A549 (cell line): Measurements from ENCODE around the gene MAP1LC3B2. TPM values are rescaled to one million over a fixed set of nuclear protein-coding genes. Genes with fewer than 3 reads are reported as not detected.

Experiments used
- ATAC-seq, 2 experiments: fragments of 200-7000 bp in 1 of 2; fragments of >200 bp in 1 of 2; cut with Nextera tagmentation in 1 of 2; cut with Tn5 transposase in 1 of 2; 3 replicates each; pipeline versions ENCODE4 v1.8.0 to v1.9.1; 2018 to 2020; ENCODE audit warnings: mild to moderate bottlenecking in 1 of 2, moderate library complexity in 1 of 2
- CTCF ChIA-PET: fragments of 300-600 bp; sonication (Branson Sonifier 250); formaldehyde crosslinking; extraction: SDS; loops from one replicate; lab custom pipeline; 2021; ENCODE audit warnings: antibody characterized with exemption, inconsistent platforms; lab: Yijun Ruan, JAX
- POLR2A ChIA-PET: fragments of 350-600 bp; formaldehyde crosslinking; extraction: SDS; loops from one replicate; lab custom pipeline; 2021; ENCODE audit warnings: antibody characterized with exemption, inconsistent platforms; lab: Yijun Ruan, JAX
- DNase-seq, 2 experiments: peaks; one replicate each; pipeline versions ENCODE4 v3.0.0 to v3.0.0-alpha.2; 2011 to 2016; ENCODE audit warnings: low read depth in 1 of 2, low spot score in 1 of 2
- FAIRE-seq: peaks from 2 replicates; lab custom pipeline; 2011; peaks lifted over from hg19 to GRCh38; lab: Jason Lieb, UNC
- H3K27ac ChIP-seq, 2 experiments: fragments of >200 bp; sonication (Bioruptor Twin); formaldehyde crosslinking; 3 replicates each; pipeline ENCODE4 v1.5.1; 2016 to 2017
- H3K4me1 ChIP-seq: fragments of >200 bp; sonication (Bioruptor Twin); formaldehyde crosslinking; 3 replicates; pipeline ENCODE4 v1.6.1; 2016
- H3K4me2 ChIP-seq: fragments of >200 bp; sonication (Bioruptor Twin); formaldehyde crosslinking; 3 replicates; pipeline ENCODE4 v1.6.1; 2016
- H3K4me3 ChIP-seq: fragments of >200 bp; sonication (Bioruptor Twin); formaldehyde crosslinking; 3 replicates; pipeline ENCODE4 v1.5.1; 2016
- H3K9me3 ChIP-seq: fragments of >200 bp; sonication (Bioruptor Twin); formaldehyde crosslinking; 3 replicates; pipeline ENCODE4 v1.6.1; 2016
- CBX2 ChIP-seq: fragments of 200-600 bp; sonication (generic); IDR thresholded peaks from 2 replicates; pipeline ENCODE4 v1.6.1; 2016; ENCODE audit warnings: low read depth, mild to moderate bottlenecking, borderline replicate concordance
- CEBPB ChIP-seq, 2 experiments: fragments of >200 bp in 1 of 2; sonication (Bioruptor Twin) in 1 of 2; formaldehyde crosslinking in 1 of 2; IDR thresholded peaks; 2 replicates each; pipeline ENCODE4 v1.6.1; 2012 to 2016
- CHD2 ChIP-seq: fragments of 150-350 bp; IDR thresholded peaks from 2 replicates; pipeline ENCODE4 v1.6.1; 2014; ENCODE audit warnings: low read length; ENCODE audit not compliant: partially characterized antibody
- CTCF ChIP-seq: fragments of >200 bp; sonication (Bioruptor Twin); formaldehyde crosslinking; IDR thresholded peaks from 3 replicates; pipeline ENCODE4 v1.5.1; 2016
- E2F6 ChIP-seq: IDR thresholded peaks from 2 replicates; pipeline ENCODE4 v1.6.1; 2012; ENCODE audit warnings: low read depth, borderline replicate concordance
- EHMT2 ChIP-seq: fragments of 200-600 bp; sonication (generic); IDR thresholded peaks from 2 replicates; pipeline ENCODE4 v1.6.1; 2016; ENCODE audit warnings: antibody characterized with exemption, low read depth, mild to moderate bottlenecking, moderate library complexity
- EP300 ChIP-seq, 2 experiments: fragments of >200 bp; sonication (Bioruptor Twin); formaldehyde crosslinking; IDR thresholded peaks; 2 replicates in 1 of 2; 3 replicates in 1 of 2; pipeline ENCODE4 v1.6.1; 2016 to 2017
- ESRRA ChIP-seq: fragments of 150-350 bp; IDR thresholded peaks from 2 replicates; pipeline ENCODE4 v1.6.1; 2014; ENCODE audit warnings: mild to moderate bottlenecking, low read length, borderline replicate concordance
- FOSB ChIP-seq: fragments of 250-450 bp; sonication (Bioruptor Pico); IDR thresholded peaks from 2 replicates; pipeline ENCODE4 v1.5.0; 2020; ENCODE audit warnings: mild to moderate bottlenecking, moderate library complexity
- GATA3 ChIP-seq: IDR thresholded peaks from 2 replicates; pipeline ENCODE4 v1.6.1; 2012; ENCODE audit warnings: borderline replicate concordance
- HES2 ChIP-seq: fragments of >200 bp; sonication (Bioruptor Twin); formaldehyde crosslinking; IDR thresholded peaks from 2 replicates; pipeline ENCODE4 v1.6.1; 2016
- HEYL ChIP-seq: fragments of 250-450 bp; sonication (Bioruptor Pico); IDR thresholded peaks from 2 replicates; pipeline ENCODE4 v1.8.0; 2021; ENCODE audit warnings: mild to moderate bottlenecking, moderate library complexity
- HOXB5 ChIP-seq: fragments of 250-450 bp; sonication (Bioruptor Pico); IDR thresholded peaks from 2 replicates; pipeline ENCODE4 v1.5.0; 2020; ENCODE audit warnings: mild to moderate bottlenecking, moderate library complexity
- KDM1A ChIP-seq: fragments of 200-600 bp; sonication (generic); IDR thresholded peaks from 2 replicates; pipeline ENCODE4 v1.6.1; 2016; ENCODE audit warnings: low read depth, mild to moderate bottlenecking
- MAZ ChIP-seq: fragments of 150-350 bp; IDR thresholded peaks from 2 replicates; pipeline ENCODE4 v1.6.1; 2014; ENCODE audit warnings: antibody characterized with exemption, low read depth, low read length, borderline replicate concordance
- NPAS2 ChIP-seq: fragments of 250-450 bp; sonication (Bioruptor Pico); IDR thresholded peaks from 2 replicates; pipeline ENCODE4 v1.8.0; 2022; ENCODE audit warnings: mild to moderate bottlenecking, moderate library complexity, borderline replicate concordance
- POLR2AphosphoS2 ChIP-seq: conservative IDR thresholded peaks from 2 replicates; pipeline ENCODE4 v1.6.1; 2012; ENCODE audit warnings: low read length, improper control_type of control experiment, inconsistent platforms
- RAD21 ChIP-seq, 2 experiments: fragments of >200 bp in 1 of 2; sonication (Bioruptor Twin) in 1 of 2; formaldehyde crosslinking in 1 of 2; IDR thresholded peaks in 1 of 2; conservative IDR thresholded peaks in 1 of 2; 2 replicates in 1 of 2; 3 replicates in 1 of 2; pipeline ENCODE4 v1.6.1; 2012 to 2018; ENCODE audit warnings: inconsistent platforms in 1 of 2
- RCOR1 ChIP-seq: fragments of 150-350 bp; IDR thresholded peaks from 2 replicates; pipeline ENCODE4 v1.6.1; 2014; ENCODE audit warnings: antibody characterized with exemption, low read length, low read depth
- RNF2 ChIP-seq: fragments of 200-600 bp; sonication (generic); IDR thresholded peaks from 2 replicates; pipeline ENCODE4 v1.6.1; 2016; ENCODE audit warnings: low read depth, mild to moderate bottlenecking, antibody characterized with exemption, moderate library complexity, borderline replicate concordance
- SMC3 ChIP-seq: fragments of >200 bp; sonication (Bioruptor Twin); formaldehyde crosslinking; IDR thresholded peaks from 3 replicates; pipeline ENCODE4 v1.6.1; 2018; ENCODE audit warnings: inconsistent platforms
- TP53 ChIP-seq: fragments of 250-450 bp; sonication (Bioruptor Pico); IDR thresholded peaks from 2 replicates; pipeline ENCODE4 v1.5.0; 2021; ENCODE audit warnings: mild to moderate bottlenecking, moderate library complexity
- ZC3H11A ChIP-seq: fragments of 450-650 bp; IDR thresholded peaks from 2 replicates; pipeline ENCODE4 v1.6.1; 2014; ENCODE audit warnings: antibody characterized with exemption, mild to moderate bottlenecking
- ZFP36 ChIP-seq: fragments of 450-650 bp; IDR thresholded peaks from 2 replicates; pipeline ENCODE4 v1.6.1; 2014; ENCODE audit warnings: borderline replicate concordance; ENCODE audit not compliant: partially characterized antibody
- WGBS: methylation state at CpG from one replicate; pipeline ENCODE4 v1.1.6; 2017; ENCODE audit errors: missing lambda C conversion rate; 5-methylcytosine and 5-hydroxymethylcytosine counted together
- polyA plus RNA-seq, 4 experiments: library from polyadenylated mRNA; depleted of rRNA in 3 of 4; stranded (reverse); fragments of >200 nt; fragmentation: RNase III in 1 of 4; extraction: RNeasy Plus Mini Kit Qiagen cat#74134 plus additional on column Dnase treatment in 1 of 4; gene quantifications; 2 replicates in 3 of 4; 3 replicates in 1 of 4; pipeline ENCODE4 v1.2.3, GENCODE V29; 2011 to 2017

MAP1LC3B2 gene
- polyA plus RNA-seq, 2 of the 4 experiments (the other 2 are of a cell fraction): 2.1 to 2.8 TPM

GRCh38 chr12:116589581-116589980 lies 30.4 kb downstream of the MAP1LC3B2 start:
- FAIRE-seq: no peak
- CTCF ChIA-PET: interaction anchor here (0.6 to 1.6 kb wide), 5 partner anchors 11 to 119 kb away, joined by 3 to 9 read pairs (median 5); no protein-coding TSS in a partner anchor
- DNase-seq: no peak
- H3K27ac ChIP-seq: no peak overlapping the region; a peak in 1 of 6 replicates
- peaks cover 24% of the 10 kb centered on the region for H3K4me1 ChIP-seq
- WGBS: 95% methylated on average over 9 of the region's 9 CpGs
- 0 out of 3 replicates have a peak, but pooled peaks cover 6% of the 10 kb centered on the region for H3K9me3 ChIP-seq
- no peak overlapping the region for H3K4me3 ChIP-seq
- H3K4me2 ChIP-seq: no peak overlapping the region
- POLR2A ChIA-PET: no interaction called here
- TF ChIP-seq HEYL (CRISPR knock-in tag) (no peak), POLR2AphosphoS2 (no peak), FOSB (CRISPR knock-in tag) (no peak), EP300 (IDR thresholded peaks at IDR 0.05) (no peak), E2F6 (no peak), MAZ (no peak), ESRRA (no peak), ZFP36 (no peak), CHD2 (no peak), HOXB5 (CRISPR knock-in tag) (no peak), TP53 (CRISPR knock-in tag) (no peak)
- TF ChIP-seq, all 56 proteins: peak for 0
- ATAC-seq: no peak

GRCh38 chr12:116590561-116590960 lies 31.4 kb downstream of the MAP1LC3B2 start:
- Histone ChIP-seq H3K27ac (peak overlapping the region in 1 of 2 experiments; percentile 48; a peak in 2 of 6 replicates), H3K4me1 (peaks cover 24% of the 10 kb centered on the region), H3K9me3 (no peaks in the 10 kb centered on the region)
- no peak for FAIRE-seq
- CTCF ChIA-PET: interaction anchor here (0.7 to 1.6 kb wide), 5 partner anchors 10 to 118 kb away, joined by 3 to 9 read pairs (median 4); no protein-coding TSS in a partner anchor
- 3% methylated on average over 1 of the region's 1 CpG for WGBS
- TF ChIP-seq ZC3H11A (no peak), CTCF (peak; percentile 33), NPAS2 (no peak), SMC3 (peak; percentile 41; the same call in 1 of the 3 replicates), CBX2 (no peak), HOXB5 (CRISPR knock-in tag) (peak; percentile 89), CEBPB (IDR thresholded peaks at IDR 0.05) (peak in 1 of 2 experiments; percentile 75; a peak in 1 of 4 replicates), KDM1A (no peak), RAD21 (conservative IDR thresholded peaks at IDR 0.05 in 1 of 2, IDR thresholded peaks at IDR 0.05 in 1 of 2) (peak; percentile 52 to 57), EP300 (IDR thresholded peaks at IDR 0.05) (no peak)
- TF ChIP-seq, all 56 proteins: peak for 5
- Histone ChIP-seq H3K4me3 (no peak overlapping the region), H3K4me2 (peak overlapping the region; percentile 25; the same call in 1 of the 3 replicates)
- POLR2A ChIA-PET: interaction anchor here (0.7 kb wide), 1 partner anchor 244 kb away, joined by 3 read pairs; no protein-coding TSS in a partner anchor
- DNase-seq (peak; percentile 56 to 82), ATAC-seq (peak; percentile 83 to 89)

GRCh38 chr12:116591855-116592637 lies 32.9 kb downstream of the MAP1LC3B2 start:
- Histone ChIP-seq H3K9me3 (no peaks in the 10 kb centered on the region), H3K4me1 (peaks cover 24% of the 10 kb centered on the region), H3K4me2 (no peak overlapping the region), H3K4me3 (no peak overlapping the region), H3K27ac (peak overlapping the region in 1 of 2 experiments; percentile 50; a peak in 3 of 6 replicates)
- ATAC-seq (peak in 1 of 2 experiments; percentile 28; a peak in 2 of 6 replicates), FAIRE-seq (no peak), DNase-seq (no peak)
- 68% methylated on average over 11 of the region's 11 CpGs for WGBS
- CTCF ChIA-PET: no interaction called here
- POLR2A ChIA-PET: no interaction called here
- TF ChIP-seq GATA3 (no peak), HES2 (no peak), MAZ (no peak), CTCF (no peak), RCOR1 (no peak), RNF2 (no peak), HOXB5 (CRISPR knock-in tag) (no peak), E2F6 (no peak), SMC3 (no peak), EP300 (IDR thresholded peaks at IDR 0.05) (no peak), HEYL (CRISPR knock-in tag) (no peak), ESRRA (no peak), EHMT2 (no peak), RAD21 (conservative IDR thresholded peaks at IDR 0.05 in 1 of 2, IDR thresholded peaks at IDR 0.05 in 1 of 2) (no peak)
